Progenitor cell of endocrine pancreas (in vitro differentiated cells): ENCODE data around the gene MACROD2. TPM values are rescaled to one million over a fixed set of nuclear protein-coding genes. Genes with fewer than 3 reads are reported as not detected.

ENCODE experiments used
- DNase-seq: peaks from one replicate; pipeline ENCODE4 v3.0.0; 2021; ENCODE audit warnings: low spot score; ENCODE audit not compliant: unreplicated experiment
- H3K27ac Mint-ChIP-seq: 2 replicates; pipeline ENCODE4 v1.8.0; 2021; ENCODE audit warnings: mild to moderate bottlenecking, moderate library complexity, mixed read lengths
- H3K27me3 Mint-ChIP-seq: 2 replicates; pipeline ENCODE4 v1.8.0; 2021; ENCODE audit warnings: mixed read lengths
- H3K36me3 Mint-ChIP-seq: 2 replicates; pipeline ENCODE4 v1.8.0; 2022; ENCODE audit warnings: mixed read lengths; ENCODE audit not compliant: insufficient read depth
- H3K4me1 Mint-ChIP-seq: 2 replicates; pipeline ENCODE4 v1.8.0; 2021; ENCODE audit warnings: low read depth, mixed read lengths
- H3K4me3 Mint-ChIP-seq: 2 replicates; pipeline ENCODE4 v1.8.0; 2021; ENCODE audit warnings: low read depth, mild to moderate bottlenecking, moderate library complexity, mixed read lengths
- H3K9me3 Mint-ChIP-seq: 2 replicates; pipeline ENCODE4 v1.8.0; 2021; ENCODE audit warnings: low read depth, mixed read lengths
- total RNA-seq: library from RNA; stranded (reverse); gene quantifications from 2 replicates; pipeline ENCODE4 v1.2.1, GENCODE V29; 2021
- TF ChIP-seq, protein P1 (sequence below): fragments of 200-600 bp; sonication (generic); IDR thresholded peaks from one replicate; pipeline ENCODE4 v1.5.0; 2021; ENCODE audit warnings: antibody characterized with exemption, mild to moderate bottlenecking; ENCODE audit not compliant: unreplicated experiment

Gene MACROD2
- total RNA-seq, 1 donor from 2014 or later, result 7.6 TPM

DNA sequence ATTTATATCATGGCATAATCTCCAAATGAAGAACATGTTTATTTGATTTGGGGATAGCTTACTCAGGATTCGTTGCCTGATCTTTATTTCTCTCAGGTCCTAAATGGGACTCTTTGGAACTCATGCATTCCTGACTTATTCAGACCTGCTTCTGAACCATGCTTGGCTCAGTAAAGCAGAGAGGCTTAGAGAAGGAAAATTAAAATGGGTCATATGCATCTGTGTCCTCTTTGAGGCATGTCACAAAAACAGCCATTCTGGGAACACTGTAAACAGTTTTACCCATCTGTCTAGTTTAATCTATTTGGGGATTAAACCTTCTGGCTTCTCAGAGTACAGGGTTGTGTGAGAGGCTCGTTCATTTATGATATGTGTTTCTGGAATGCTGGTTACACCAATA is 1560.6 kb downstream of the MACROD2 start:
- H3K27ac Mint-ChIP-seq, result no peak overlapping the region
- H3K4me1 Mint-ChIP-seq, result no peaks in the 10 kb centered on the region
- H3K36me3 Mint-ChIP-seq, result no peaks in the 10 kb centered on the region
- H3K9me3 Mint-ChIP-seq, result peaks cover 8% of the 10 kb centered on the region
- no peak for DNase-seq
- no peaks in the 10 kb centered on the region for H3K27me3 Mint-ChIP-seq
- TF ChIP-seq, protein P1, sequence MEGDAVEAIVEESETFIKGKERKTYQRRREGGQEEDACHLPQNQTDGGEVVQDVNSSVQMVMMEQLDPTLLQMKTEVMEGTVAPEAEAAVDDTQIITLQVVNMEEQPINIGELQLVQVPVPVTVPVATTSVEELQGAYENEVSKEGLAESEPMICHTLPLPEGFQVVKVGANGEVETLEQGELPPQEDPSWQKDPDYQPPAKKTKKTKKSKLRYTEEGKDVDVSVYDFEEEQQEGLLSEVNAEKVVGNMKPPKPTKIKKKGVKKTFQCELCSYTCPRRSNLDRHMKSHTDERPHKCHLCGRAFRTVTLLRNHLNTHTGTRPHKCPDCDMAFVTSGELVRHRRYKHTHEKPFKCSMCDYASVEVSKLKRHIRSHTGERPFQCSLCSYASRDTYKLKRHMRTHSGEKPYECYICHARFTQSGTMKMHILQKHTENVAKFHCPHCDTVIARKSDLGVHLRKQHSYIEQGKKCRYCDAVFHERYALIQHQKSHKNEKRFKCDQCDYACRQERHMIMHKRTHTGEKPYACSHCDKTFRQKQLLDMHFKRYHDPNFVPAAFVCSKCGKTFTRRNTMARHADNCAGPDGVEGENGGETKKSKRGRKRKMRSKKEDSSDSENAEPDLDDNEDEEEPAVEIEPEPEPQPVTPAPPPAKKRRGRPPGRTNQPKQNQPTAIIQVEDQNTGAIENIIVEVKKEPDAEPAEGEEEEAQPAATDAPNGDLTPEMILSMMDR, result no peak
- no peak overlapping the region for H3K4me3 Mint-ChIP-seq

DNA sequence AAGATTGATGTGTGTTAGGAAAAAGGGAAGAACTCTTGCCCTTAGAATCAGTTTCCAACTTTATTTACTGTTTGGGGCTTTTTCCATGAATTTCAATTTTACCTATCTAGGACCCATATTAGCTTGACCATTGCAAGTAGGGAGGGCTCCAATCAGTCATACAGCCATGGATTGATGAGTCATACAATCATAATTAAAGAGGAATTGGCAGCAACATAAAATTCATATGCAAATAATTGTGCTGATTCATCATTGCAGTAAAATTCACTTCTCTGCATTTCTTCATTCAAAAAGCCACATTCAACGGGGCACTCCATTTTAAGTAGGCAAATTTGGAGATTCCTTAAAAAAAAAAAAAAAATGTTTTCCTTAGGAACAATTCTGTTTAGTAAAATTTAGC is 1561.6 kb downstream of the MACROD2 start:
- no peak overlapping the region for H3K27ac Mint-ChIP-seq
- H3K4me1 Mint-ChIP-seq, result no peaks in the 10 kb centered on the region

GRCh38 chr20:15561070-15561569 is 1565.8 kb downstream of the MACROD2 start:
- no peak overlapping the region for H3K27ac Mint-ChIP-seq
- DNase-seq, result no peak

More for the DNA sequence above, 1561.6 kb downstream of the MACROD2 start:
- H3K4me3 Mint-ChIP-seq, result no peak overlapping the region
- peaks cover 8% of the 10 kb centered on the region for H3K9me3 Mint-ChIP-seq
- no peak for DNase-seq
- TF ChIP-seq, protein P1, result no peak
- H3K36me3 Mint-ChIP-seq, result no peaks in the 10 kb centered on the region
- H3K27me3 Mint-ChIP-seq, result no peaks in the 10 kb centered on the region

GRCh38 chr20:15561707-15562404 is 1566.5 kb downstream of the MACROD2 start:
- Mint-ChIP-seq H3K4me3 (no peak overlapping the region), H3K27ac (no peak overlapping the region), H3K9me3 (no peaks in the 10 kb centered on the region), H3K27me3 (no peaks in the 10 kb centered on the region), H3K4me1 (peaks cover 3% of the 10 kb centered on the region), H3K36me3 (no peaks in the 10 kb centered on the region)
- no peak for DNase-seq
- TF ChIP-seq, protein P1, result no peak

More at GRCh38 chr20:15561070-15561569, 1565.8 kb downstream of the MACROD2 start:
- Mint-ChIP-seq H3K4me1 (no peaks in the 10 kb centered on the region), H3K36me3 (no peaks in the 10 kb centered on the region), H3K4me3 (no peak overlapping the region), H3K27me3 (no peaks in the 10 kb centered on the region), H3K9me3 (no peaks in the 10 kb centered on the region)
- TF ChIP-seq, protein P1, result no peak

GRCh38 chr20:15563836-15564235 is 1568.5 kb downstream of the MACROD2 start:
- Mint-ChIP-seq H3K9me3 (no peaks in the 10 kb centered on the region), H3K36me3 (no peaks in the 10 kb centered on the region), H3K27ac (no peak overlapping the region), H3K4me3 (no peak overlapping the region), H3K27me3 (no peaks in the 10 kb centered on the region), H3K4me1 (peaks cover 3% of the 10 kb centered on the region)
- TF ChIP-seq, protein P1, result no peak
- no peak for DNase-seq
